Smooth muscle cell (in vitro differentiated cells): Measurements from ENCODE around the gene PCED1B. TPM values are rescaled to one million over a fixed set of nuclear protein-coding genes. Genes with fewer than 3 reads are reported as not detected.
"Not testable (repeated sequence)": the region's sequence is repeated elsewhere in the genome, so short reads cannot be mapped to it uniquely, and the experiment has no call there.

Source experiments
- DNase-seq: peaks from one replicate; lab custom pipeline; 2025; ENCODE audit not compliant: unreplicated experiment; lab: John Stamatoyannopoulos, UW
- H2AFZ ChIP-seq: fragments of 200-600 bp; sonication (generic); 2 replicates; pipeline ENCODE4 v1.6.0; 2016; ENCODE audit warnings: antibody characterized with exemption, low read depth, mild to moderate bottlenecking
- H3F3A ChIP-seq: fragments of 200-600 bp; sonication (generic); 2 replicates; pipeline ENCODE4 v1.6.0; 2017; ENCODE audit warnings: antibody characterized with exemption, low read depth
- H3K27ac ChIP-seq: fragments of 200-600 bp; sonication (generic); 2 replicates; pipeline ENCODE4 v1.5.1; 2016; ENCODE audit warnings: low read depth, mild to moderate bottlenecking
- H3K27me3 ChIP-seq: fragments of 200-600 bp; sonication (generic); 2 replicates; pipeline ENCODE4 v1.6.1; 2016; ENCODE audit warnings: low read depth, mild to moderate bottlenecking
- H3K36me3 ChIP-seq: fragments of 200-600 bp; sonication (generic); 2 replicates; pipeline ENCODE4 v1.5.1; 2016; ENCODE audit warnings: low read depth
- H3K4me1 ChIP-seq: fragments of 200-600 bp; sonication (generic); 2 replicates; pipeline ENCODE4 v1.5.1; 2016; ENCODE audit warnings: low read depth
- H3K4me2 ChIP-seq: fragments of 200-600 bp; sonication (generic); 2 replicates; pipeline ENCODE4 v1.6.0; 2016; ENCODE audit warnings: mild to moderate bottlenecking
- H3K4me3 ChIP-seq: fragments of 200-600 bp; sonication (generic); 2 replicates; pipeline ENCODE4 v1.5.1; 2016; ENCODE audit warnings: mild to moderate bottlenecking
- H3K79me2 ChIP-seq: fragments of 200-600 bp; sonication (generic); 2 replicates; pipeline ENCODE4 v1.6.0; 2016; ENCODE audit warnings: low read depth, mild to moderate bottlenecking
- H3K9ac ChIP-seq: fragments of 200-600 bp; sonication (generic); 2 replicates; pipeline ENCODE4 v1.6.0; 2016; ENCODE audit warnings: low read depth
- H3K9me3 ChIP-seq: fragments of 200-600 bp; sonication (generic); replicated peaks from 2 replicates; pipeline ENCODE4 v1.5.1; 2016; ENCODE audit warnings: low read depth
- H4K20me1 ChIP-seq: fragments of 200-600 bp; sonication (generic); 2 replicates; pipeline ENCODE4 v1.6.0; 2016; ENCODE audit warnings: low read depth
- WGBS: methylation state at CpG from one replicate; pipeline ENCODE4 v1.1.7; 2016; ENCODE audit warnings: low lambda C conversion rate; 5-methylcytosine and 5-hydroxymethylcytosine counted together
- polyA plus RNA-seq: library from polyadenylated mRNA; unstranded; fragments of >200 nt; fragmentation: Nextera tagmentation; extraction: Ambion mirVana; gene quantifications from 2 replicates; pipeline ENCODE4 v1.2.1, GENCODE V29; 2016
- total RNA-seq: library from RNA; depleted of rRNA; stranded (reverse); fragments of >200 nt; gene quantifications from 2 replicates; pipeline ENCODE4 v1.2.3, GENCODE V29; 2014
- TF ChIP-seq, protein P1 (sequence below): fragments of 200-600 bp; sonication (generic); IDR thresholded peaks from 2 replicates; pipeline ENCODE4 v1.5.1; 2017; ENCODE audit warnings: borderline replicate concordance, mild to moderate bottlenecking, antibody characterized with exemption; ENCODE audit not compliant: insufficient read depth, poor library complexity, severe bottlenecking

PCED1B gene
- total and polyA plus RNA-seq, 2 experiments from 2014 or later: 2.7 to 3.5 TPM

GRCh38 chr12:47054659-47055058 lies 24.8 kb upstream of the PCED1B start:
- H3K27ac ChIP-seq: no peak overlapping the region
- H3K9me3 ChIP-seq: no peaks in the 10 kb centered on the region
- no peaks in the 10 kb centered on the region for H3K27me3 ChIP-seq
- no peaks in the 10 kb centered on the region for H3K4me1 ChIP-seq
- DNase-seq: no peak
- TF ChIP-seq, protein P1, sequence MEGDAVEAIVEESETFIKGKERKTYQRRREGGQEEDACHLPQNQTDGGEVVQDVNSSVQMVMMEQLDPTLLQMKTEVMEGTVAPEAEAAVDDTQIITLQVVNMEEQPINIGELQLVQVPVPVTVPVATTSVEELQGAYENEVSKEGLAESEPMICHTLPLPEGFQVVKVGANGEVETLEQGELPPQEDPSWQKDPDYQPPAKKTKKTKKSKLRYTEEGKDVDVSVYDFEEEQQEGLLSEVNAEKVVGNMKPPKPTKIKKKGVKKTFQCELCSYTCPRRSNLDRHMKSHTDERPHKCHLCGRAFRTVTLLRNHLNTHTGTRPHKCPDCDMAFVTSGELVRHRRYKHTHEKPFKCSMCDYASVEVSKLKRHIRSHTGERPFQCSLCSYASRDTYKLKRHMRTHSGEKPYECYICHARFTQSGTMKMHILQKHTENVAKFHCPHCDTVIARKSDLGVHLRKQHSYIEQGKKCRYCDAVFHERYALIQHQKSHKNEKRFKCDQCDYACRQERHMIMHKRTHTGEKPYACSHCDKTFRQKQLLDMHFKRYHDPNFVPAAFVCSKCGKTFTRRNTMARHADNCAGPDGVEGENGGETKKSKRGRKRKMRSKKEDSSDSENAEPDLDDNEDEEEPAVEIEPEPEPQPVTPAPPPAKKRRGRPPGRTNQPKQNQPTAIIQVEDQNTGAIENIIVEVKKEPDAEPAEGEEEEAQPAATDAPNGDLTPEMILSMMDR: no peak
- H3K4me2 ChIP-seq: no peak overlapping the region
- H3F3A ChIP-seq: no peaks in the 10 kb centered on the region
- 94% methylated on average over 4 of the region's 4 CpGs for WGBS
- no peaks in the 10 kb centered on the region for H3K36me3 ChIP-seq
- no peak overlapping the region for H3K4me3 ChIP-seq
- H3K79me2 ChIP-seq: no peaks in the 10 kb centered on the region
- no peak overlapping the region for H3K9ac ChIP-seq
- H2AFZ ChIP-seq: no peak overlapping the region
- H4K20me1 ChIP-seq: no peaks in the 10 kb centered on the region

GRCh38 chr12:47055856-47056255 lies 23.6 kb upstream of the PCED1B start:
- H3K4me2 ChIP-seq, H3F3A ChIP-seq, H3K9ac ChIP-seq, H3K4me1 ChIP-seq, H2AFZ ChIP-seq, H3K36me3 ChIP-seq, H3K27me3 ChIP-seq, H3K4me3 ChIP-seq, H3K9me3 ChIP-seq, H3K79me2 ChIP-seq, DNase-seq, H3K27ac ChIP-seq, H4K20me1 ChIP-seq: not testable (repeated sequence)
- WGBS: 61% methylated on average over 3 of the region's 3 CpGs

DNA sequence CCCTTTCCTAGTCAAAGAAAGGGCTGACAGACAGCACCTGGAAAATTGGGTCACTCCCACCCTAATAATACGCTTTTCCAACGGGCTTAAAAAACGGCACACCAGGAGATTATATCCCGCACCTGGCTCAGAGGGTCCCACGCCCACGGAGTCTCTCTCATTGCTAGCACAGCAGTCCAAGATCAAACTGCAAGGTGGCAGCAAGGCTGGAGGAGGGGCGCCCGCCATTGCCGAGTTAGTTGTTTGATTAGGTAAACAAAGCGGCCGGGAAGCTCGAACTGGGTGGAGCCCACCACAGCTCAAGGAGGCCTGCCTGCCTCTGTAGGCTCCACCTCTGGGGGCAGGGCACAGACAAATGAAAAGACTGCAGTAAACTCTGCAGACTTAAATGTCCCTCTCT lies 22.5 kb upstream of the PCED1B start:
- H3K4me3 ChIP-seq, H3K4me2 ChIP-seq, H3K9ac ChIP-seq, H3K9me3 ChIP-seq, H3F3A ChIP-seq, H3K36me3 ChIP-seq, H3K27me3 ChIP-seq, DNase-seq, H3K27ac ChIP-seq, H3K79me2 ChIP-seq, H3K4me1 ChIP-seq, H4K20me1 ChIP-seq, H2AFZ ChIP-seq: not testable (repeated sequence)
- 95% methylated on average over 12 of the region's 12 CpGs for WGBS

DNA sequence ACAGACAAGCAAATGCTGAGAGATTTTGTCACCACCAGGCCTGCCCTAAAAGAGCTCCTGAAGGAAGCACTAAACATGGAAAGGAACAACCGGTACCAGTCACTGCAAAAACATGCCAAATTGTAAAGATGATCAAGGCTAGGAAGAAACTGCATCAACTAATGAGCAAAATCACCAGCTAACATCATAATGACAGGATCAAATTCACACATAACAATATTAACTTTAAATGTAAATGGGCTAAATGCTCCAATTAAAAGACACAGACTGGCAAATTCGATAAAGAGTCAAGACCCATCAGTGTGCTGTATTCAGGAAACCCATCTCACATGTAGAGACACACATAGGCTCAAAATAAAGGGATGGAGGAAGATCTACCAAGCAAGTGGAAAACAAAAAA lies 20.8 kb upstream of the PCED1B start:
- not testable (repeated sequence) for H3K27me3 ChIP-seq, H3K9me3 ChIP-seq, H3K4me2 ChIP-seq, H3K79me2 ChIP-seq, H3F3A ChIP-seq, H3K4me3 ChIP-seq, H3K9ac ChIP-seq, H2AFZ ChIP-seq, H3K4me1 ChIP-seq, H4K20me1 ChIP-seq, H3K36me3 ChIP-seq, H3K27ac ChIP-seq, DNase-seq
- WGBS: 83% methylated on average over 2 of the region's 2 CpGs

GRCh38 chr12:47065546-47065945 lies 13.9 kb upstream of the PCED1B start:
- H3K4me3 ChIP-seq: no peak overlapping the region
- no peaks in the 10 kb centered on the region for H3F3A ChIP-seq
- no peak for DNase-seq
- no peak overlapping the region for H3K4me2 ChIP-seq
- no peak overlapping the region for H2AFZ ChIP-seq
- 94% methylated on average over 1 of the region's 1 CpG for WGBS
- no peak overlapping the region for H3K27ac ChIP-seq
- no peaks in the 10 kb centered on the region for H3K27me3 ChIP-seq
- TF ChIP-seq, protein P1: no peak
- H3K79me2 ChIP-seq: no peaks in the 10 kb centered on the region
- no peak overlapping the region for H3K9ac ChIP-seq
- peaks cover 5% of the 10 kb centered on the region for H3K4me1 ChIP-seq
- H3K9me3 ChIP-seq: no peaks in the 10 kb centered on the region
- H3K36me3 ChIP-seq: no peaks in the 10 kb centered on the region
- no peaks in the 10 kb centered on the region for H4K20me1 ChIP-seq
